K562 (cell line): ENCODE data around the gene LRCOL1. TPM values are rescaled to one million over a fixed set of nuclear protein-coding genes. Genes with fewer than 3 reads are reported as not detected.
A peak's percentile ranks its signal among the peaks of the same experiment; 100 is the strongest.

Experiments used
- CTBP1 ChIP-seq: fragments of 450-650 bp; IDR thresholded peaks from 2 replicates; pipeline ENCODE4 v1.6.1; 2016; ENCODE audit warnings: borderline replicate concordance
- HDAC6 ChIP-seq: IDR thresholded peaks from 2 replicates; pipeline ENCODE4 v1.6.1; 2012; ENCODE audit warnings: low read depth, mild to moderate bottlenecking, control low read depth, inconsistent platforms, low read length, moderate library complexity
- L3MBTL2 ChIP-seq: fragments of 450-650 bp; IDR thresholded peaks from 2 replicates; pipeline ENCODE4 v1.6.1; 2016; ENCODE audit warnings: mild to moderate bottlenecking, moderate library complexity
- RCOR1 ChIP-seq, 2 experiments: IDR thresholded peaks; 2 replicates each; pipeline ENCODE4 v1.6.1; 2012; ENCODE audit warnings: low read depth in 2 of 2, low read length in 2 of 2, borderline replicate concordance in 1 of 2, improper control_type of control experiment in 1 of 2
- RFX7 ChIP-seq: fragments of 250-450 bp; sonication (Bioruptor Pico); IDR thresholded peaks from 2 replicates; pipeline ENCODE4 v1.5.1; 2021; ENCODE audit warnings: mild to moderate bottlenecking
- SNRNP70 ChIP-seq: fragments of 200-400 bp; formaldehyde crosslinking; optimal IDR thresholded peaks from 2 replicates; pipeline ENCODE3; 2017; ENCODE audit warnings: low read depth, low read length
- ZSCAN29 ChIP-seq: fragments of 450-650 bp; IDR thresholded peaks from 2 replicates; pipeline ENCODE4 v1.6.1; 2017
- polyA plus RNA-seq, 8 experiments: library from polyadenylated mRNA; depleted of rRNA in 4 of 8; stranded (reverse) in 5 of 8; unstranded in 3 of 8; fragments of >200 nt; fragmentation: Nextera tagmentation in 2 of 8; fragmentation: Illumina TruSeq in 1 of 8; extraction: Ambion mirVana in 2 of 8; extraction: Trizol in 1 of 8; gene quantifications; 2 replicates each; pipeline versions ENCODE4 v1.2.1 to v1.2.3, GENCODE V29; 2011 to 2014; ENCODE audit warnings: inconsistent platforms in 1 of 8, missing spikeins in 1 of 8
- total RNA-seq, 7 experiments: library from RNA; depleted of rRNA in 6 of 7; stranded (reverse); fragments of >200 nt in 6 of 7; fragmentation: Illumina TruSeq in 2 of 7; extraction: Trizol in 2 of 7; gene quantifications; 2 replicates each; pipeline versions ENCODE4 v1.2.1 to v1.2.3, GENCODE V29; 2011 to 2021; ENCODE audit warnings: low replicate concordance in 1 of 7
- TF ChIP-seq, protein P1 (sequence below), 2 experiments: fragments of 450-650 bp in 1 of 2; sonication (generic) in 1 of 2; formaldehyde crosslinking in 1 of 2; IDR thresholded peaks; 2 replicates each; pipeline versions ENCODE4 v1.7.1 to v1.9.0; 2016 to 2022; ENCODE audit warnings: inconsistent platforms in 1 of 2, mild to moderate bottlenecking in 1 of 2, missing genetic modification reagents in 1 of 2
- TF ChIP-seq, protein P2 (sequence below): sonication (generic); formaldehyde crosslinking; IDR thresholded peaks from 2 replicates; pipeline ENCODE4 v1.8.0; 2022; ENCODE audit warnings: mild to moderate bottlenecking, missing genetic modification reagents

Gene LRCOL1
- total and polyA plus RNA-seq, 9 of the 15 experiments (the other 6 are each of a cell fraction or from before 2014, with no cell fraction given): not detected

GRCh38 chr12:132600048-132601032 lies 10.0 kb downstream of the LRCOL1 start (continued):
- TF ChIP-seq SNRNP70 (no peak), HDAC6 (no peak), RFX7 (no peak), RCOR1 (IDR thresholded peaks at IDR 0.05; ENCODE audit: borderline replicate concordance in 1 of 2, low read depth in 2 of 2, low read length in 2 of 2) (no peak), ZSCAN29 (peak; percentile 55; the same call in 1 of the 2 replicates), CTBP1 (0 out of 2 replicates have a peak, but pooled peaks have one; percentile 27), L3MBTL2 (peak; percentile 80)
- TF ChIP-seq, protein P1, sequence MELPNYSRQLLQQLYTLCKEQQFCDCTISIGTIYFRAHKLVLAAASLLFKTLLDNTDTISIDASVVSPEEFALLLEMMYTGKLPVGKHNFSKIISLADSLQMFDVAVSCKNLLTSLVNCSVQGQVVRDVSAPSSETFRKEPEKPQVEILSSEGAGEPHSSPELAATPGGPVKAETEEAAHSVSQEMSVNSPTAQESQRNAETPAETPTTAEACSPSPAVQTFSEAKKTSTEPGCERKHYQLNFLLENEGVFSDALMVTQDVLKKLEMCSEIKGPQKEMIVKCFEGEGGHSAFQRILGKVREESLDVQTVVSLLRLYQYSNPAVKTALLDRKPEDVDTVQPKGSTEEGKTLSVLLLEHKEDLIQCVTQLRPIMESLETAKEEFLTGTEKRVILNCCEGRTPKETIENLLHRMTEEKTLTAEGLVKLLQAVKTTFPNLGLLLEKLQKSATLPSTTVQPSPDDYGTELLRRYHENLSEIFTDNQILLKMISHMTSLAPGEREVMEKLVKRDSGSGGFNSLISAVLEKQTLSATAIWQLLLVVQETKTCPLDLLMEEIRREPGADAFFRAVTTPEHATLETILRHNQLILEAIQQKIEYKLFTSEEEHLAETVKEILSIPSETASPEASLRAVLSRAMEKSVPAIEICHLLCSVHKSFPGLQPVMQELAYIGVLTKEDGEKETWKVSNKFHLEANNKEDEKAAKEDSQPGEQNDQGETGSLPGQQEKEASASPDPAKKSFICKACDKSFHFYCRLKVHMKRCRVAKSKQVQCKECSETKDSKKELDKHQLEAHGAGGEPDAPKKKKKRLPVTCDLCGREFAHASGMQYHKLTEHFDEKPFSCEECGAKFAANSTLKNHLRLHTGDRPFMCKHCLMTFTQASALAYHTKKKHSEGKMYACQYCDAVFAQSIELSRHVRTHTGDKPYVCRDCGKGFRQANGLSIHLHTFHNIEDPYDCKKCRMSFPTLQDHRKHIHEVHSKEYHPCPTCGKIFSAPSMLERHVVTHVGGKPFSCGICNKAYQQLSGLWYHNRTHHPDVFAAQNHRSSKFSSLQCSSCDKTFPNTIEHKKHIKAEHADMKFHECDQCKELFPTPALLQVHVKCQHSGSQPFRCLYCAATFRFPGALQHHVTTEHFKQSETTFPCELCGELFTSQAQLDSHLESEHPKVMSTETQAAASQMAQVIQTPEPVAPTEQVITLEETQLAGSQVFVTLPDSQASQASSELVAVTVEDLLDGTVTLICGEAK (IDR thresholded peaks at IDR 0.05): 0 out of 2 replicates have a peak, but pooled peaks have one; percentile 9
- TF ChIP-seq, protein P1 (CRISPR knock-in tag; IDR thresholded peaks at IDR 0.05): no peak
- TF ChIP-seq, protein P2, sequence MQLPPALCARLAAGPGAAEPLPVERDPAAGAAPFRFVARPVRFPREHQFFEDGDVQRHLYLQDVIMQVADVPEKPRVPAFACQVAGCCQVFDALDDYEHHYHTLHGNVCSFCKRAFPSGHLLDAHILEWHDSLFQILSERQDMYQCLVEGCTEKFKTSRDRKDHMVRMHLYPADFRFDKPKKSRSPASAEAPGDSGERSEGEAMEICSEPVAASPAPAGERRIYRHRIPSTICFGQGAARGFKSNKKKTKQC: 0 out of 2 replicates have a peak, but pooled peaks have one; percentile 24
